Stimulated activated CD4-positive, alpha-beta T cell treated with anti-CD3 and anti-CD28 coated beads, Interleukin-4, amount 100 ng/mL, for 48 hours (primary cell): ENCODE measurements around the gene SAA1.
"Not testable (repeated sequence)": the region's sequence is repeated elsewhere in the genome, so short reads cannot be mapped to it uniquely, and the experiment has no call there.

Experiments
- DNase-seq, 2 donors: peaks; one replicate each; pipeline ENCODE4 v3.0.0-alpha.2; 2020; ENCODE audit warnings: low read depth in 2 of 2

SAA1 gene

DNA sequence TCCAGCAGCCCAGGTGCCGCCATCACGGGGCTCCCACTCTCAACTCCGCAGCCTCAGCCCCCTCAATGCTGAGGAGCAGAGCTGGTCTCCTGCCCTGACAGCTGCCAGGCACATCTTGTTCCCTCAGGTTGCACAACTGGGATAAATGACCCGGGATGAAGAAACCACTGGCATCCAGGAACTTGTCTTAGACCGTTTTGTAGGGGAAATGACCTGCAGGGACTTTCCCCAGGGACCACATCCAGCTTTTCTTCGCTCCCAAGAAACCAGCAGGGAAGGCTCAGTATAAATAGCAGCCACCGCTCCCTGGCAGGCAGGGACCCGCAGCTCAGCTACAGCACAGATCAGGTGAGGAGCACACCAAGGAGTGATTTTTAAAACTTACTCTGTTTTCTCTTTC lies at the start of gene SAA1:
Gene SAA1, plus strand, starts transcription at position 316 of the 400 bp plus-strand sequence. CDS start 624 bp downstream, outside the sequence.
- no peak for DNase-seq

DNA sequence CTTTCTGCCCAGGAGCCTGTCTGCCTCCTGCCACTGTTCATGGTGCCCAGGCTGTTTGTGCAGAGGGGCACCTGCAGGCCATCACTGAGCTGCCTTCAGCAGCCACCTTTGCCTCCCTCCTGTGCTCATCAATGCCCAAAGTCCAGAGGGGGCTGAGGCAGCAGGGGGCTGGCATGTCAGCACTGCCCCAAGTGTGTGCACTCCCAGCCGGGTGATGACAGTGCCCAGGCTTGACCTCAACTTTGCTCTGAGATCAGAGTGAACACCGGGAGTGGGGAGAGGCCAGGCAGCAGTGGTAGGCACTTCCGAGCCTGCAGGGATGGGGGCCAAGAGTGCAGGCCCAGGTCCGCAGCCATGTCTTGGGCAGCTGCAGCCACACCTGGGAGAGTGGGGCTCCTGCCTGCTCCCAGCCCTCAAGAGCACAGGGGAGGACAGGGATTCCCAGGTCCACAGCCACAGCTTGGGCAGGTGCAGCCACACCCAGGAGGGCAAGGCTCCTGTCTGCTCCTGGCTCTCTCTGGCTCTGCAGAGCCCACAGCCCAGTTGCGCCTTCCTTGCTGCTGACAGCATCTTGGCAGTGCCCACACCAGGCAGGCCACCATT lies 44.7 kb upstream of the SAA1 start:
- DNase-seq, result no peak

DNA sequence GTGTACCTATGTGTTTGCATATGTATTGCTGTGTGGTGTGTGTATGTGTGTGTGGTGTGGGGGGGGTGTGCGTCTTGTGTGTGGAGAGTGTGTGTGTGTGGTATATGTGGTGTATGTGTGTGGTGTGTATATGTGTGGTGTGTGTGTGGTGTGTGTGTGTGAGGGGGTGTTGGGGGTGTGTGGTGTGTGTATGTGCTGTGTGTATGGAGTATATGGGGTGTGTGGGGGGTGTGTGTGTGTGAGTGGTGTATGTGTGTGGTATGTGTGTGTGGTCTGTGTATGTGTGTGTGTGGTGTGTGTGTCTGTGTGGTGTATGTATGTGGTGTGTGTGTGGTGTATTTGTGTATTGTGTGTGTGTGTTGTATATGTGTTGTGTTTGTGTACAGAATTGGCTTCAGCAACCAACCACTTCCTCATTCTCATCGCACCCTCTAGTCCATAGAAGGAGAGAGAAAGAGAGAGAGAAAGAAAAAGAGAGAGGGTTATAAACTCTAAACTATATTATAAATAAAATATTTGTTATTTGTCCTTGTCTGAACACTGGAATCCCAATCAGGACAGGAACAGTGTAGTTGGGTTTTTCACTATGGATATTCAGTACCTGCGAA lies 43.1 kb upstream of the SAA1 start:
- no peak for DNase-seq

DNA sequence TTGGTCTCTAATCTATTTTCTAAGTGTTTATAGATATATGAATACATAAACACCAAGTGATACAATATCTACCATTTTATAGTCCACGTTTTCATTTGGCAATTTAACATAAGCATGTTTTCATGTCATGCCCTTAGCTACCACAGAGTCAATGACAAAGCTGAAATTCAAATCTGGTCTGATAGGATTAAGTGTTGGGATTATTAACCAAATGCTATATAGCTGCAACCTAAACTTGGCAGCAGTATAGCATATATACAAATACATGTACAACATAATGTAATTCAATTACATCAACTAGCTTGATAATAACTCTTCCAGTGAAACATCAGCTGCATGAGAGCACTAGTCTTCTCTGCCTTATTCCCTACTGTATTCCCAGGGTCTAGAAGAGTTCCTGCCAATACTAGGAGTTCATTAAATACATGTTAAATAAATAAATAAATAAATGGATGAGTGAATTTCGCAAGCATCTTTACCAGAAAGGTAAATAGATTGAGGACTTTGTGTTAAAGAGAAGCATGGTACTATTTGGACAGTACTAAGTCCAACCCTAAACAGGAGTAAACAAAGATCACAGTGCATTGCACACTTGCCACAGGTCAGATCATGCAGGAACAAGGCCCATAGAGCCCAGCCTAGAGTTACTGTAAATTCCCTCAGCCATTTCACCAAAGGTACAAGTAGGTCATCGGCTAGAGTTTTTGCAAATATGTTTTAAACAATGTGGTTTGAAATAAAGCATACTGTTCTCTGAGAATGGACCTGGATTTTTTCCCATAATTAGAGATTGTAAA lies 42.3 kb upstream of the SAA1 start:
- no peak for DNase-seq

DNA sequence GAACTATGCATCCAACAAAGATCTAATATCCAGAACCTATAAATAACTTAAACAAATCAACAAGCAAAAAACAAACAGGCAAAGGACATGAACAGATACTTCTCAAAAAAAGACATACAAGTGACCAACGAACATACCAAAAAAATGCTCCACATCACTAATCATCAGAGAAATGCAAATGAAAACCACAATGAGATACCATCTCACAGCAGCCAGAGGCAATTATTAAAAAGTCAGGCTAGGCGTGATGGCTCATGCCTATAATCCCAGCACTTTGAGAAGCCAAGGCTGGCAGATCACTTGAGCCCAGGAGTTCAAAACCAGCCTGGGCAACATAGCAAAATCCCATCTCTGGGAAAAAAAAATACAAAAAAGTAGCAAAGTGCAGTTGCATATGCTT lies 40.2 kb upstream of the SAA1 start:
- DNase-seq, result no peak

DNA sequence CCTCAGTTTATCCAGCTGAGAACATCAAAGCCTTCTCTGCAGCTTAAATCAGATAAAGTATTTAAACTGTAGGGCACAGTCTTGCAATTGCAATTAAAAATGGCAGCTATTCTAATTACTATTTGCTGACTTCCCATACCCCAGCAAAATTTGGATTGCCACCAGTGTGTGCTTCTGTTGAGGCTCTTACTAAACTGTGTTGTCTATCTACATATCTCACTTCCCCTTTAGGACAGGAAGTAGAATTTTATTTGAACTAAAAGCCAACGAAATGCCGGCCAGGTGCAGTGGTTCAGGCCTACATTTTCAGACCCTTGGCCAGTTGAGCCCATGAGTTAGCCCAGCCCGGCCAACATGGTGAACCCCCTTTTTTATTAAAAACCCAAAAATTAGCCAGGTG lies 36.6 kb upstream of the SAA1 start:
- no peak for DNase-seq

DNA sequence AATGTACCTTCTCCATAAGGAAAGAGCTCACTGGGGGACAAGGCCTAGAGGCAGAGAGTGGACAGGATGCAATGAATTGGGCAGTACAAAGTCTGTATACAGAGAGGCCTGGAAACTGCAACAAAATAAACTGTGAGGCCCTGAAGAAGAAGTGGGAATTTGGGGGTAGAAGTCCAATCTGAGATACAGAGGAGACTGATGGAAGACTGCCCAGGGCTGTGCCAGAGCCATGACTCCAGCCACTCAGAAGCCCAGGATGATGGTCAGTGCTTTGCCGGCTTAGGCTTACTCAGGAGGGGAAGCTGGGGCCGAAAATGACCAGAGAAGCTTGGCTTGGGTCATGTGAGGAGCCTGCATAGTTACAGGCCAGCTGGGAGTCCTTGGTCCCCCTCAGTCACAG lies 35.2 kb upstream of the SAA1 start:
- no peak for DNase-seq

DNA sequence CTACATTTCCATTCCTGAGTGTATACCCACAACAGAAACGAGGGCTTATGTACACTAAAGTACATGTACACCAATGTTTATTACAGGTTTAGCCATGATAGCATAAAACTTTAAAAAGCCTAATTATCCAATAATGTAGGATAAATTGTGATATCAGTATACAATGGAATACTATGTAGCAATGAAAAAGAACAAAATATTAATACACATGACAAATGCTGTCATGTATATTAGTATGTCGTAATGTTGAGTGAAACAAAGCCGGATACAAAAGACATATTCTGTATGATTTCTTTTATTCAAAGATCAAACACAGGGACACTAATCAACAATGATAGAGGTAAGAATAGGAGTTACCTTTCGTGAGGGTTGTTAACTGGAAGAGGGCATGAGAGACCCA lies 32.2 kb upstream of the SAA1 start:
- no peak for DNase-seq

DNA sequence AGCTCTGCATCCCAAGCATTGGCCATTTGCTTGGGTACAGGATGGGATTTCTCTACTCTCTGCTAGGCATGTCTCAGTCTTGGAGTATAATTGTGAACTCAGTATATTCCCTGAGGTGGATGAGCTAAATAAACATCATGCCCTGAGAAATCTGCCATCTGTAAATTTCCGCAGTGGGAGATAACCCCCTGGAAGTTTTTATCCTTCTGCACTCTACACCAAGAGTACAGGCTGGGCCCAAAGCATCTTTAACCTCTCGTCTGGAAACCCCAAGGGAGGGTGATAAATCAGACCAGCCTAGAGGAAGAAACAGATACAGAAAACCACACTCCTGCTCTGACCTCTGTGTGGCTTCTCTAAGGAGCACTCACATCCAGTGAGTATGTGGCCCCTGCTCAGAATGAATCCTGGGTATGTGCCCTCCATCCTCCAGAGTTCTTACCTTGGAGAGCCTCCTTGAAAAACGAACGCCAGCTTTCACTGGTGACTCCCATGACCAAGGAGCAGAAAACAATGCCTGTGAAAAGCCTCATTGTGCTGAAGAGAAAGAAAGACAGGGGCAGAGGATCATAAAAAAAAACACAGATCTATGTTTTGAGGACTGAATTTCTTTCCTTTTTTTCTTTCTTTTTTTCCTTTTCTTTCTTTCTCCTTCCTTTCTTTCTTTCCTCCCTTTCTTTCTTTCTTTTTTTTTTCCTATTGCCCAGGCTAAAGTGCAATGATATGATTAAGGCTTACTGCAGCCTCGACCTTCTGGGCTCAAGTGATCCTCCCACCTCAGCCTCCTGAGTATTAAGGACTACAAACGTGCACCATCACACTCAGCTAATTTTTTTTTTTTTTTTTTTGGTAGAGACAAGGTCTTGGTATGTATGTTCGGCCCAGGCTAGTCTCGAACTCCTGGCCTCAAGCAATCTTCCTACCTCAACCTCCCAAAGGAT lies 30.4 kb upstream of the SAA1 start:
- no peak for DNase-seq

DNA sequence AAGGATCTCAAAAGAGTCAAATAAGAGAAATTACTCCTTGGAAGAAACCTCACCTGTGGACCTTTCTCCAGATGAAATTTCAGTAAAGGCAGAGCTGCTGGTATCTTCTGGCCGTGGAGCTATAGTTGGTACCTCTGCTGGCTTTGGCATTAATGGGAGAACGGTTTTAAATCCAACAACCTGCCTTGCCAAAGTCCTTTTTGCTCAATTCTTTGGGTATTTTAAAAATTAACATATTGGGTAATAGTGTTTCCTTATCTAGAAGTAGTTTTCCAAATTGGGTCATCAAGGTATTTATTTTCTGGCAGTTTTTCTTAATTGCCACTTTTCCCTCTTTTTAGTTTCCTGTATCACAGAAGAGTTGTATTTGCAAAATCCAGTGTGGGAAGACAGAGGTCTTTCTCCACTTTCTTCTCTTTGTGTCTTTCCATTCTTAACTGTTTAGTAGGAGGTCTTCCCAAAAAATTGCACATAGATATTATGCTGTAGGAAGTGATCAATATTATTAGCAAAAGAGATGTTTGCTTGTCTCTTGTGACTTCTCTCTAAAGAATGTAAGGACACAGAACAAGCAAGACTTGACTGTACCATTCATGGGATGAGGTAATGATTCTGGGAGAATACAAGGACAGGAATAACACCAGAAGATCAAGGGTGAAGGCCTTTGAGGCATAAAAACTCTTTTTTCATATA lies 29.3 kb upstream of the SAA1 start, which contains the start of gene SAA4:
Gene SAA4, minus strand, starts transcription at position 139 of the 693 bp plus-strand sequence. CDS start 876 bp downstream, outside the sequence.
- no peak for DNase-seq

DNA sequence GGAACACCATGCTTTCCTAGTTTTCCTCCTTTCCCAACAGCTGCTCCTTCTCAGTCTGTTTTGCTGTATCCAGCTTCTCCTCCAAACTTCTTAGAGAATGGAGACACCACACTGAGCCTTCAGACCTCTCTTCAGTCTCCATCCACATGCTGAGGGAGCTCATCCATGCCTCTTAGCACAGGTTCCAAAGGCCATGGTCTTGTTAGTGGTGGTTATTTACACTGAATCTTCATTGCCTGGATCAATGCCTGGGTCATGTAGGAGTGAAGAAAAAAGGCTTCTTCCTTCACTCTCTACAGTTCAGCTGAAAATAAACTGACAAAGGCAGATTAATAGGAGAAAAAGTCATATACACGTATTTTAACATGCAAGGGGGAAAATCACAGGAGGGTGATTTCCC lies 26.4 kb upstream of the SAA1 start:
- no peak for DNase-seq

DNA sequence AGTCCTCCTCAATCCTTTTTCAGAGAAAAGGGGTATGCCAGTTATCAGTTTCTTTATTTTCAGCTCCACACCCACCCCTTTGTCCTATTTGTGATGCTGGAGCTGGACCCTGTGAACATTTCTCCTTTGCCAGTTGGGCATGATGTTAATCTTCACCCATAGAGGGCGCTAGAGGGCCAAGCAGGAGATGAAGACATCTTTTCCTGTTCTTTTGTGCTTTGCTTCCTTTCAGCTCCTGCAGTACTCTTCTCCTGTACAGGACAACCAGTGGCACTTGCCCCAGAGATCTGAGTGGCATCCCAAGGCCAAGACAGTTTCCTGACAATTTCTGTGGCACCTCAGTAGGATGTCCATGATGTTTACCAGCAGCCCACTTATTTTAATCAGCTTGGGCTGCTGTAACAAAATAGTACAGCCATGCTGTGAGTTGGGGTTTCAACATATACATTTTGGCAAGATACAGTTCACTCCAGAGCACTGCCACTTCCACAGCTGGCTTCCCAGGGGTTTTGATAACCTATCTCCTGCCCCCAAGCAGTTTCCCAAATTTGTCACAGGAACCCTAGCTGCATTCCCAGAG lies 22.2 kb upstream of the SAA1 start:
- DNase-seq, result peak; percentile 38 to 49

DNA sequence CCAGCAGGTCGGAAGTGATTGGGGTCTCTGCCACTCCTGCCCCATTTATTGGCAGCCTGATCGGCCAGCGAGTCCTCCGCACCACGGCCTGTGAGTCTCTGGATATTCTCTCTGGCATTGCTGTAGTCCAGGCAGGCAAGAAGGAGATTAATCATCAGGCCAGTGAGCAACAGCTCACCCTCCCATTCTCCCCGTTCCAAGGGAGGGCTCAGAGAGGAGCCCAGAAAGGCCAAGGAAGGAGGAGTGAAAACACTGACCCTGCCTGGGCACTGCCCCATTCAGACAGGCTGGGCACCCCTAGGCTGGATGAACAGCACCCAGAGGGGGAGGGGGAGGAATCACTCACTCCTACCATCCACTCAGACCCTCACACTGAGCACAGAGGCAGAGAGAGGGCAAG lies 20.7 kb upstream of the SAA1 start:
- DNase-seq, result no peak

DNA sequence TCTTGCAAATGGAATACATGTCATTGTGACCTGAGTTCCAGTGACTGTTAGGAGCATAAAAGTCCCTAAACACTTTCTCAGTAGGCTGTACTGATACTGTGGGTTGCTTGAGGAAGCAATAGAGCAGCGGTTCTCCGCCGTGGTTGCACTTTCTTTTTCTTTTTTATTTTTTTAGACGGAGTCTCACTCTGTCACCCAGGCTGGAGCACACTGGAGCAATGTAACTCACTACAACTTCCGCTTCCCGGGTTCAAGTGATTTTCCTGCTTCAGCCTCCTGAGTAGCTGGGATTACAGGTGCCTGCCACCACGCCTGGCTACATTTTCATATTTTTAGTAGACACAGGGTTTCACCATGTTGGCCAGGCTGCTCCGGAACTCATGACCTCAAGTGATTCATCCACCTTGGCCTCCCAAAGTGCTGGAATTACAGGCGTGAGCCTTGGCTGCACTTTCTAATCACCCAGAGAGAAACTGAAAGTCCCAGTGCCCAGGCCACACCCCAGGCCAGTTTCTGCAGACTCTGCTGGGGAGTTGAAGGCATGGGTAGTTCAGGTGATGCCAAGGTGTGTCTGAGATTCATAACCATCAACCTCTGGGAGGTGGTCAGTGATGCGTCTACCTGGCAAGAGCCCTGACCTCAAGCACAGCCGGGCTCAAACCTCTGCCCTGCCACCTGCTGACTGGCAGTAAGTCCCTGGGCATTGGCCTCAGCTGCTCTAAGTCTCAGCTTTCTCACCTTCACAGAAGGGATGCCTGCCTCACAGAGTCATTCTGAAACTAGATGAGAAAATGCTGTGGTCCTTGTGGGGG lies 19.5 kb upstream of the SAA1 start:
- peak in 1 of 2 donors; percentile 16 for DNase-seq

DNA sequence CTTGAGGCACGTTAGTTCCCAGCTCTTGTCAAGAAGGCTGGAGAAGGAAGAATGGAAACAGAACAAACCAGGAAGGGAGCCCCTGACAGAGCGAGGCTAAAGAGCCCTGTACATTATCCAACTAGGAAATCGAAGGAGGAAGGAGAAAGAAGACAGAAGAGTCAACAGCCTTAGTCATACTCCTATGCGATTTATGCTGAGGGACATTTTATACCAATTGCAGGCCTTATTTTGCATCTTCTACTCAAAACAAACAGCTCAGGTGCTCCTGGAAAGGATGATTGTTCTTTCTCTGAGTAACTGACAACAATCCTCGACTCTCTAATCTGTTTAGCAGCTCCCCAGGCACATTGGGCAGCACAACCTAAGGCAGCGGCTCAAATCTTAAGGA lies 18.9 kb upstream of the SAA1 start:
- not testable (repeated sequence) for DNase-seq

DNA sequence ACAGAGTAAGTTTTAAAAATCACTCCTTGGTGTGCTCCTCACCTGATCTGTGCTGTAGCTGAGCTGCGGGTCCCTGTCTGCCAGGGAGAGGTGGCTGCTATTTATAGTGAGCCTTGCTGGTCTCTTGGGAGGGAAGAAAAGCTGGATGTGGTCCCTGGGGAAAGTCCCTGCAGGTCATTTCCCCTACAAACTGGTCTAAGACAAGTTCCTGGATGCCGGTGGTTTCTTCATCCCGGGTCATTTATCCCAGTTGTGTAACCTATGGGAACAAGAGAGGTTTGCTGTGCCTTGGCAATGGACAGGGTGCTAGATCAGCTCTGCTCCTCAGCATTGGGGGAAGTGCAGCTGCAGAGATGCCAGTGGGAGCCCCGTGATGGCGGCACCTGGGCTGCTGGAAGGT lies 17.5 kb upstream of the SAA1 start, which contains the start of gene SAA2:
Gene SAA2, minus strand, starts transcription at position 108 of the 400 bp plus-strand sequence. CDS start 657 bp downstream, outside the sequence.
- no peak for DNase-seq

DNA sequence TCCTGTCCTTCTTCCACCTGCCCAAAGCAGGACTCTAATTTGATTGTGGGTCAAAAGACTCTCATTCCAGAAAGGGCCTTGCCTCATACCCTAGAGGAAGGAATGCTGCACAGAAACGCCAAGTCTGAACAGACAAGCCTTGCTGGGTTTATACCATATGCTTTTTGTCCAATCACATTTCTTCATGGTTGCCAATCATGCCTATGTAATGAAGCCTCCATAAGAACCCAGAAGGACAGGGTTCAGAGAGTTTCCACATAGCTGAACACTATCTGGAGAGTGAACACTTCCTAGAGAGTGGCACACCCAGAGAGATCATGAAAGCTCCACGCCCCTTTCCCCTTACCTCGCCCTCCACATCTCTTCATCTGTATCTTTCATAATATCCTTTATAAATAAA lies 12.8 kb upstream of the SAA1 start:
- no peak for DNase-seq

DNA sequence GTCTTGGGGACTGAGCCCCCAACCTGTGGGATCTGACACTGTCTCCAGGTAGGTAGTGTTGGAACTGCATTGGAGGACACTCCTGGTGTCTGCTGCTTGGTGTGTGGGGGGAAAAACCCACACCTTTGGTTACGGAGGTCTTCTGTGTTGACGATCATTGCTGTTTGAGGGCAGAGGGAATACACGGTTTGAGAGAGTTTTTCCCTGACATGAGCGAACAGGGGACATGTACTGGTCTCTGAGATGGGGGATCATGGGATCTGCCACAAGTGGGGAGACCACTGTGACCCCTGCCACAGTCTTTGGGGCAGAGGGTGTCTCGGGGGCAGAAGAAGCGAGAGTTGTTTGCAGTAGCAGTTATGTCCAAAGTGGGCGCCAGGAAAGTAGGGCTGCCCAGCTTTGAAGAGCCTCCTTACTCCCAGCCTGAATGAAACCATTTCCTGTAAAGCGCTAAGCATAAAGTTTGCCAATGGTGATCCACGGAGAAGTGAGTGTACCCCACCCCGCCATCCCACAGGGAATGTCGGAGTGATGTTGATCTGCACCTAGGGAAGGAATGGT lies 12.2 kb upstream of the SAA1 start:
- no peak for DNase-seq

DNA sequence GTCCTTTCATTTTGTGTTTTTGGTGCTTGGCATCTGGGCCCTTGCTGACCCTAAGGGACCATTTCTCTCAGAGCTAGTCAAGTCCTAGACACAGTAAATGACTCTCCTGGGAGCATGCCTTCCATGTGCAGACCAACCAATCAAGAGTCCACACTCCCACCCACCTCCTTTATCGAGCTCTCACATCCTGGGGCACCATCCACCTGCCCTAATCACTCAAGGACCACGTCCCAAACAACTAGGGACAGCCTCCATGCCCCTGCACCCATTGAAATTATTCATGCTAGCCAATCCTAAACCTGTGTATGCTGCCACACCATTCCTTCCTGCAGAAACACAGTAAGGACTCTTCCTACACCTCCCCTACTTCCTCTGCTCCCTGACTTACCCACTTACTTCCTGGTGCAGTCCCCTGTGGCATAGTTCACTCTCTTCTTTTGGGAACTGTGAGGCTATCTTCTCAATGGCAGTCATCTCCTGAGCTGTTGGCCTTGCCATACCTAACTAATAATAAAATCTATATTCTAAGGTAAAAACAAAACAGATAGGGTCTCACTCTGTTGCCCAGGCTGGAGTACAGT lies 11.2 kb upstream of the SAA1 start:
- DNase-seq, result no peak
